GM12874 (cell line): ENCODE data around the gene RELL1.

Experiments
- TF ChIP-seq, protein P1 (sequence below): IDR thresholded peaks from 2 replicates; pipeline ENCODE4 v1.5.1; 2011; ENCODE audit warnings: low read depth, mild to moderate bottlenecking, control low read depth, low read length, moderate library complexity; ENCODE audit not compliant: insufficient read depth

The RELL1 gene

DNA sequence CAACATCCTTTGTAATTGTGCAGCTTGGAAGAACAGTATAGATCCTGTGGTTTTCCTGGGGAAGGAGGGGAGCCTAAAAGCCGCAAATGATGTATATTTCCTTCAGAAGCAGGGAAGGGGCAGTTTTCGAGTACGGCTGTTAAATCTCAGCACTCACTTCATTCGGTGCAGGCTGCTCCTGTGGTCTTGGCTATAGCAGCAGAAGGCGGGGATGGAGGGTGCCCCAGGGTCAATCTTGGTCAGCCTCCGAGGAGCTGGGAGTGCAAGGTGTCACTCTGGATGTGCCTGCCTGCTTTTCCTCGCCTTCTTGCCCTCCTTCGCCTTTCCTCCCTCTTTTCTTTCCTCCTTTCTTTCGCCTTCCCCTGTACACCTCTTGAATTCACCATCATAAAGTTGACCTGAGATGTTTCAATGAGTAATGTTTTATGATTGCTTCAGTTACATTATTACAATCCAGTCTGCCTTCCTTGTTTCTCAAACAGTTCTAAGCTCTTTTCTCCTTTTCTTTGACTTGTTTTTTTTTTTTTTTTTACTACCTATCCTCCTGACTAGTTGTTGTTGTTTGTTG lies 101.6 kb downstream of the RELL1 start:
- TF ChIP-seq, protein P1, sequence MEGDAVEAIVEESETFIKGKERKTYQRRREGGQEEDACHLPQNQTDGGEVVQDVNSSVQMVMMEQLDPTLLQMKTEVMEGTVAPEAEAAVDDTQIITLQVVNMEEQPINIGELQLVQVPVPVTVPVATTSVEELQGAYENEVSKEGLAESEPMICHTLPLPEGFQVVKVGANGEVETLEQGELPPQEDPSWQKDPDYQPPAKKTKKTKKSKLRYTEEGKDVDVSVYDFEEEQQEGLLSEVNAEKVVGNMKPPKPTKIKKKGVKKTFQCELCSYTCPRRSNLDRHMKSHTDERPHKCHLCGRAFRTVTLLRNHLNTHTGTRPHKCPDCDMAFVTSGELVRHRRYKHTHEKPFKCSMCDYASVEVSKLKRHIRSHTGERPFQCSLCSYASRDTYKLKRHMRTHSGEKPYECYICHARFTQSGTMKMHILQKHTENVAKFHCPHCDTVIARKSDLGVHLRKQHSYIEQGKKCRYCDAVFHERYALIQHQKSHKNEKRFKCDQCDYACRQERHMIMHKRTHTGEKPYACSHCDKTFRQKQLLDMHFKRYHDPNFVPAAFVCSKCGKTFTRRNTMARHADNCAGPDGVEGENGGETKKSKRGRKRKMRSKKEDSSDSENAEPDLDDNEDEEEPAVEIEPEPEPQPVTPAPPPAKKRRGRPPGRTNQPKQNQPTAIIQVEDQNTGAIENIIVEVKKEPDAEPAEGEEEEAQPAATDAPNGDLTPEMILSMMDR, result no peak

DNA sequence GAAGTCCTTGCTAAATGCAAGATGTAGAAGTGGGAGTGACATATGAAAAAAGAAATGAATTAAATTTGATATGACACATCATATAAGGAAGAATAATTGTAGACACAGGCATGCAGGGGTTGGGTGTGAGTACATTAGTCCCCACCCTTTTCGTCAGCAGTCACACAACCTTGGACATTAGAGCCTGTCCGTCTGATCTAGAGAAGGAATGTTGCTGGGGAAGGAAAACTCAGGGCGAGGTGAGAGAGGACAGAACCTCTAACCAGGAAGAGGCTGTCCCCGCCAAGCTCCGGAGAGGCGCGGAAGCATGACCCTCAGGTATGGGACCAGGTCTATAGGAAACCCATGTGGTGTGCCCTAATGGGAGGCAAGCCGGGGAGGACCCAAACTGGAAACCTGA lies 102.1 kb downstream of the RELL1 start:
- TF ChIP-seq, protein P1, result no peak

DNA sequence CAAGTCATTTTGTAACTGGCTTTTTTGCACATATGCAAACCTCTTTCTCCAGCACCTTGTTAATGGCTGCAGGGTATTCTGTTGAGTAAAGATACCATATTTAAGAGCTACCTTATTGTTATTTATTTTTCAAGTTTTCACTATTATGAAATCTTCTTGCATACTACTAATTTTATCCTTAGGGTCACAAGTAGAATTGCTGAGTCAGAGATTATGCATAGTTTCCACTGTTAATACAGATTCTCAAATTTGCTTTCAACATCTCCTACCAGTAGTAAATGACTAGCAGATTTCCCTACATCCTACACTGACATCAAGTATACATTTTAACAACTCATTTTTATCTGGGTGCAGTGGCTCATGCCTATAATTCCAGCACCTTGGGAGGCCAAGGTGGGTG lies 112.6 kb downstream of the RELL1 start:
- TF ChIP-seq, protein P1, result no peak

DNA sequence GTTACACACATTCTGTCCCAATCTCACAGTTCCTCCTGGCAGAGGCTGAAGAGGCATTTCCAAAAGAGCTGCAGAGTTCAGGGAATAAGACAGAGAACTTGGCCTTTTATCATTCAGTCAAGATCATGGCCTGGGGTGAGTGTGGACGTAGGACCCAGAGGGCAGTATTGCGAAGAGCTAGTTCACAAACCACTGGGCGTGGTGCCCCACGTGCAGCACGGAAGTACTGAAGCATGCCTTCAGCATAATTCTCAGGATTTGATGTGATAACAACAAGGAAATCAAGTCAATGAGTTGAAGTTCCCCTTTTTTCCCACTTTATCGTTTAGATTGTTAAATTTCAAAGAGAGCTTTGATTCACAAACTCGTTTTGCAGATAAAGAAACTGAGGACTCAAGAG lies 117.7 kb downstream of the RELL1 start:
- TF ChIP-seq, protein P1, result no peak

DNA sequence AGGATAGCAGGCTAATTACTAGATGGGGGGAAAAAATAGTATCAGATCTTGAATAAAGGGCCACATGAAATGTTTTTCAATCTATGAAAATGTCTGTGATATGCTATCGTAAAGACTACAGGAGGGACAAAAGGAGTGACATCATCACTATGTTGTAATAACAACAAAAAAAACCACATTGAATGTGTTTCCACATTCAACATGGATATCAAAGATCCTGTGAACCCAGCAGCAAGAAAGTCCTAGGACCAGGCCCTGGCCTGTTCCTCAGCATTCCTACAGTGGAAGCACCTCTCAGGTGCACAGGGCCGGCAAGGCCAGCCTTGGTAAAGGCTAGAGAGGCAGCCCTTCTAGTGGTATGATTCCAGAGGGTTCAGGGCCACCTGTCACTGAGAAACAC lies 118.3 kb downstream of the RELL1 start:
- TF ChIP-seq, protein P1, result no peak

DNA sequence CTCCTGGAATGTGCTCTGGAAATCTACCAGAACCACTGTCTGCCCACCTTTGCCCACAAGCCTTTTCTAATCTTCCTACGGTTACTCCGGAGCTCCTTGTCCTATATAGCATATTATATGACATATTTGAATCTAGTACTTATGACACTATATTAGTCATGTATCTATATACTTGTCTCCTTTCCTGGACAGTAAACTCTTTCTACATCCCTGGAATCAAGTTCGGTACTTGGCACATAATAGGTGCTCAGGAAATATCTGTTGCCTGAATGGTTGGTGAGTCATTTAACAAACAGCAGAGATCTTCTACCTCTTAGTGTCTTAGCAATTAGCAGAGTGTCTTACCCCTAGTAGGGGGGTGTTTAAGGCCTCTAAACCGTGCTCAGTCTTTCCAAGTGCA lies 123.6 kb downstream of the RELL1 start:
- TF ChIP-seq, protein P1, result no peak

DNA sequence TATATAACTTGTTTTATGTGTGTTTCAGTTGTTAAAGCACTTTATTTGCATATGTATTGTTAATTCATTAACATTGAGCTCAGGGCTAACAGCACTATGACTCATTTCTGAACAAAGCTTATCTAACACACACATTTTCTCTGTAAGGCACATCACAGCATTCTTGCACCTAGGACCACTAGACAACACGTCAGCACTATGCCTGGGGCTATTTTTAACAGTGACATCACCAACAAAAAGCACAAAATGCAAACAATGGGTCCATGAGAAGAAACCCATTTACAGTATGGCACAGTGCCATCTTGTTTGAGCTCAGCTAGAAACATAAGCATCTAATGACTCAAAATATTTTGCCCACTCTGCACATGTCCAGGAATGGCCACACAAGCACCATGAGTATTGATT lies 124.4 kb downstream of the RELL1 start:
- TF ChIP-seq, protein P1, result no peak
